ENCODE results near the gene RALY. TPM values are rescaled to one million over a fixed set of nuclear protein-coding genes. Genes with fewer than 3 reads are reported as not detected.
A peak's percentile ranks its signal among the peaks of the same experiment; 100 is the strongest.

The RALY gene
- total and polyA plus RNA-seq, 11 donors = 99.2 to 210 (median 106) TPM

DNA sequence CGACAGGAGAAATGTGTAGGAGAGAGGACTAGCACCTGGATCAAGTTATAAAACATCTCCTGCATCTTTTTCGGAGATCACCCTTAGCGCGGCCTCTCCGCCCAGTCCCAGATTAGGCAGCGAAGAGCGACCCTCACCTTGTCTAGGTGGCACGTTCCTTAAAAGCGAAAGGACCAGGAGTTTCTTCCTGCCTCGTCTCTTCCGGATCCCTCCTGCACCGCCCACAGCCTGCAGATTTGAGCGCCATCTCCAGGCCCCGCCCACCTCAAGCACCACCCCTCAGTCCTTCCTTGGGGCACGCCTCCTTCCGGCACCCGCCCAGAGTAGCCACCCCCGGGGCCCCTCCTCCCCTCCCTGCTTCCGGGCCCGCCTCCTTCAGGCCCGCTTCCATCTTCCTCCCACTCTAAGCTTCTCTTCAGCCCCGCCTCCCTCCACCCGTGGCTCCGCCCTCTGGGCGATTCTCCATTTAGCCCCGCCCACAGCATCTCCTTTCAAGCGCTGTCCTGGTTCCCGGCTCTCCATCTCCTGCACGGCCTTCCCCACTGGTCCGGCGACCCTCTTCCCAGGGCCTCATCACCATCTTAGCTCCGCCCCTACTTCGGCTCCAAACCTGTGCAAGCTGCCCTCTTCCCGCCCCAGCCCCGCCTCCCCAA lies 662 bp upstream of the RALY start:
- intact Hi-C loops (cut with DNase I) = loop anchor here (1.0 to 10.0 kb wide), 15 partner anchors 44 to 308 kb away; partner anchors contain the start of genes CHMP4B (in 3 of the 10), EIF2S2 (in 2 of the 10), E2F1 (in 1 of the 10) and ZNF341 (in 1 of the 10)
- ATAC-seq (peak; percentile 92 to 96 (median 95)), DNase-seq (peak; percentile 99 to 100 (median 99))
- peak; percentile 54 to 85 for TF ChIP-seq POLR2A (IDR thresholded peaks at IDR 0.05)
- TF ChIP-seq, protein P1, sequence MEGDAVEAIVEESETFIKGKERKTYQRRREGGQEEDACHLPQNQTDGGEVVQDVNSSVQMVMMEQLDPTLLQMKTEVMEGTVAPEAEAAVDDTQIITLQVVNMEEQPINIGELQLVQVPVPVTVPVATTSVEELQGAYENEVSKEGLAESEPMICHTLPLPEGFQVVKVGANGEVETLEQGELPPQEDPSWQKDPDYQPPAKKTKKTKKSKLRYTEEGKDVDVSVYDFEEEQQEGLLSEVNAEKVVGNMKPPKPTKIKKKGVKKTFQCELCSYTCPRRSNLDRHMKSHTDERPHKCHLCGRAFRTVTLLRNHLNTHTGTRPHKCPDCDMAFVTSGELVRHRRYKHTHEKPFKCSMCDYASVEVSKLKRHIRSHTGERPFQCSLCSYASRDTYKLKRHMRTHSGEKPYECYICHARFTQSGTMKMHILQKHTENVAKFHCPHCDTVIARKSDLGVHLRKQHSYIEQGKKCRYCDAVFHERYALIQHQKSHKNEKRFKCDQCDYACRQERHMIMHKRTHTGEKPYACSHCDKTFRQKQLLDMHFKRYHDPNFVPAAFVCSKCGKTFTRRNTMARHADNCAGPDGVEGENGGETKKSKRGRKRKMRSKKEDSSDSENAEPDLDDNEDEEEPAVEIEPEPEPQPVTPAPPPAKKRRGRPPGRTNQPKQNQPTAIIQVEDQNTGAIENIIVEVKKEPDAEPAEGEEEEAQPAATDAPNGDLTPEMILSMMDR (IDR thresholded peaks at IDR 0.05) = no peak
- 0 to 1% (median 1%) methylated on average over 35 of the region's 35 CpGs for WGBS, 4 donors
- H3K9me3 ChIP-seq = no peaks in the 10 kb centered on the region
- no peaks in the 10 kb centered on the region for H3K36me3 ChIP-seq
- peaks cover 0 to 56% (median 37%) of the 10 kb centered on the region in 12 donors for H3K4me1 ChIP-seq
- no peaks in the 10 kb centered on the region for H3K27me3 ChIP-seq
- peak overlapping the region; percentile 97 to 99 (median 99) for H3K27ac ChIP-seq
- peak overlapping the region; percentile 74 to 98 (median 90) for H3K4me3 ChIP-seq

DNA sequence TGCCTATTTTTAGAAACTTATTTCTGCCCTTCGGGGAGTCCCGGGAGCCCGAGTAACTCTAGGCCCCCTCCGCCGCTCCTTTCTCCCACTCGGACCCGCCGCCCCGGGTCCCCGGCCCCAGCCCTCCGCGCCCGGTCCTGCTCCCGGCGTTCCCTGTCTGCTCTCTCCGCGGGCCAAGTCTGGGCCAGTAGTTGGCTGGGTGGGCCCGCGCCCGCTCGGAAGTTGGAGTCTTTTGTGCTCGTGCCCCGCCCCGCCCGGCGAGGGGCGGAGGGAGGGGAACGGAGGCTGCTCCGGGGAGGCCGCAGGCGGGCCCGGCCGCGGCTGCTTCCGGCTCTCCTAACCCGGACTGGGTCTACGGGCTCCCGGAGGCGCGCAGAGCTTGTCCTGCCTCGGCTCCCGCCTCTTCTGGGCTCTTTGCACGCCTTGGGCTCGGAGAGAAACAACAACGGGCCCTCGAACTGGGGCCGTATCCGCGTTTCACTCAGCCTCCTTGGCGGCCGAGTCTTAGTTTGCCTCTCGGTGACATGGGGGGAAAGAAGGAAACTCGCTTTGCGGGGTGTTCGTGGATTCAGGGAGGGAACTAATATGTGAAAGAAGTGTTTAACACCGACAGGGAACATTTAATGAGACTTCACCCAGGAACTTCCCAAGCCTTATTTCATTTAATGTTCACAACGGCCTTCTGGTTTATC lies 657 bp downstream of the RALY start:
- Histone ChIP-seq H3K27me3 (no peaks in the 10 kb centered on the region), H3K4me1 (peaks cover 0 to 69% (median 49%) of the 10 kb centered on the region in 12 donors), H3K9me3 (no peaks in the 10 kb centered on the region), H3K36me3 (no peaks in the 10 kb centered on the region), H3K27ac (peak overlapping the region; percentile 97 to 99 (median 99)), H3K4me3 (peak overlapping the region; percentile 74 to 98 (median 90))
- WGBS, 4 donors = 0 to 1% (median 1%) methylated on average over 16 to 57 of the region's 57 CpGs
- intact Hi-C loops (cut with DNase I) = loop anchor here in 9 of 10 donors (2.0 to 10.0 kb wide), 12 partner anchors 43 to 310 kb away; partner anchors contain the start of genes CHMP4B (in 1 of the 9), E2F1 (in 1 of the 9), EIF2S2 (in 1 of the 9) and ZNF341 (in 1 of the 9)
- DNase-seq (peak; percentile 89 to 93 (median 91)), ATAC-seq (peak; percentile 5 to 65 (median 50))
- TF ChIP-seq, protein P1 (IDR thresholded peaks at IDR 0.05) = no peak
- TF ChIP-seq POLR2A (IDR thresholded peaks at IDR 0.05) = no peak

DNA sequence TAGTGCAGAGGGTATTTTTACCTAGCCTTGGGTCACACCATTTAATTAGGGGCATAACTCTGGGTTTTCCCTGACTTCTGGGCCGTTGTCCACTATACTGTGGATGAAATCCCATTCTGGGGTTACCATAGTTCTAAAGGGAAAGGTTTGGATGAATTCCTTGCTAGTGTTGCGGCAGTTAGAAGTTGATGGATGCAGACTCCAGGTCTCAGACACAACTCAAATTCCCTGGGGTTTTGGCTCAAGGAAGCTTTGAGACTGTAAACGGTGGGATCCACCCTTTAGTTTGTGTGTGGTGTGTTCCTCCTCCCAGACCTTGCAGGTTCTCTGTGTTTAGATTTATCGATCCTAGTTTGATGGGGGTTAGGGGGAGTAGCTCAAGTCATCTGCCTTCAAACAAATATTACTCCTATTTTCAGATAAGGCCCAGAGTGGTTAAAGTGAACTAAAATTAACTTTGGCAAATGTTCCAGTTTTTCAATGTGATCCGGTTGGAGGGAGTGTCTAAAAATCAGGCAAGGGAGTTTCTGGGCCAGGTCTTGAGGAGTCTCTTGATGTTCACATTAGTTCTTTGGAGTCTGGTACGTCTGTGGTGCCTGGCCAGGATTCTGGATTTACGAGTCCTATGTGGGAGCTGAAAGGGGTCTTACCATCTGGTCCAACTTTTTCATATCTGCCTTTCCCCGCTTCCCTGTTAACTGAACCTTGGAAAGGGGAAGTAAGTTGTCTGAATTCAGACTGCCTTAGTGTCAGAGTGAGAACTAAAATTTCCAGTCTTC lies 1.5 kb downstream of the RALY start:
- ATAC-seq (no peak), DNase-seq (no peak)
- intact Hi-C loops (cut with DNase I) = loop anchor here in 9 of 10 donors (2.0 to 10.0 kb wide), 10 partner anchors 42 to 310 kb away; partner anchors contain the start of genes CHMP4B (in 1 of the 9) and E2F1 (in 1 of the 9)
- WGBS, 4 donors = 11 to 13% (median 12%) methylated on average over 8 of the region's 8 CpGs
- TF ChIP-seq, protein P1 (IDR thresholded peaks at IDR 0.05) = no peak
- no peak for TF ChIP-seq POLR2A (IDR thresholded peaks at IDR 0.05)
- H3K4me3 ChIP-seq = peak overlapping the region; percentile 74 to 98 (median 90)
- no peaks in the 10 kb centered on the region for H3K9me3 ChIP-seq
- H3K27me3 ChIP-seq = no peaks in the 10 kb centered on the region
- H3K36me3 ChIP-seq = no peaks in the 10 kb centered on the region
- H3K4me1 ChIP-seq = peaks cover 0 to 78% (median 58%) of the 10 kb centered on the region in 12 donors
- H3K27ac ChIP-seq = peak overlapping the region in 9 of 12 donors; percentile 97 to 99 (median 99)

Data from heart left ventricle (tissue), 16 donors.